ENCODE measurements around the gene HOXA9.

DNA sequence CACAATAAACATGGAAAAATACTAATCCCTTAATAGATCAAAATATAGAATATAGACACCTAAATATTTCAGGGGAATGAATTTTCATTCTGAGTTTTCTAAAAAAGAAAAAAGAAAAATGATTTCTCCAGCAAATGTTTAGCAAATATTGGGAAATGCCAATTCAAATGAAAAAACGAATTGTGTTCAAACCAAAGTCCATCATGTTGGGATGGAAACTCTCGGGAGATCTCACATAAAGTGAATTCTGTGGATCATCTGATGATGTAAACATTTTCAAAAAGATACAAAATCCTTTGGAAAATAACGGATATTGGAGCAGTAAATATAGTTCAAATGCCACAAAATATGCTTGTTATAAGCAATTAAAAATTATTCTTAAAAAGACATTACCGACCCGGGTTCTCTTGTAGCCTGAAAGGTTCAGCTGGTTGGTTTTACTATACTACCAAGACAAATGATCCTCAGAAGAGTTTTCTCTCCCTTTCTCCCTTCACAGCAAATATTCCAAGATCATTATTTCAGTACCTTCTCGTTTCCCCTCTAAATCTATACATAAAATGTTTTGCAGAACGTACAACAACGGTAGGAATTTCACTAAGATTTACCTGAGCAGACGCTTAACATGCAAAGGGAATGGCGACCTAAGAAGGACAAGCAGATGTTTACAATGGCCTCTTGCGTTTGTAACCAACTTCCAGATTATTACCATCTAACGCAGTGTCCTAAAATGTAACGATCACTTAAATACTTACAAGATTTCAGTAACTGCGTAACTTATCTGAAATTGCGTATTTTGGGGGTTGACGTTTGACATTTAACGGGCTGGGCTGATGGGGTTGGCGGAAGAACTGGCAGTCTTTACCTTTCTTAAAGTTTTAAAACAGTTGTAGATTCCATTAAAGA lies 32.1 kb upstream of the HOXA9 start:
- TF ChIP-seq, protein P1, sequence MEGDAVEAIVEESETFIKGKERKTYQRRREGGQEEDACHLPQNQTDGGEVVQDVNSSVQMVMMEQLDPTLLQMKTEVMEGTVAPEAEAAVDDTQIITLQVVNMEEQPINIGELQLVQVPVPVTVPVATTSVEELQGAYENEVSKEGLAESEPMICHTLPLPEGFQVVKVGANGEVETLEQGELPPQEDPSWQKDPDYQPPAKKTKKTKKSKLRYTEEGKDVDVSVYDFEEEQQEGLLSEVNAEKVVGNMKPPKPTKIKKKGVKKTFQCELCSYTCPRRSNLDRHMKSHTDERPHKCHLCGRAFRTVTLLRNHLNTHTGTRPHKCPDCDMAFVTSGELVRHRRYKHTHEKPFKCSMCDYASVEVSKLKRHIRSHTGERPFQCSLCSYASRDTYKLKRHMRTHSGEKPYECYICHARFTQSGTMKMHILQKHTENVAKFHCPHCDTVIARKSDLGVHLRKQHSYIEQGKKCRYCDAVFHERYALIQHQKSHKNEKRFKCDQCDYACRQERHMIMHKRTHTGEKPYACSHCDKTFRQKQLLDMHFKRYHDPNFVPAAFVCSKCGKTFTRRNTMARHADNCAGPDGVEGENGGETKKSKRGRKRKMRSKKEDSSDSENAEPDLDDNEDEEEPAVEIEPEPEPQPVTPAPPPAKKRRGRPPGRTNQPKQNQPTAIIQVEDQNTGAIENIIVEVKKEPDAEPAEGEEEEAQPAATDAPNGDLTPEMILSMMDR (IDR thresholded peaks at IDR 0.05), result no peak
- TF ChIP-seq POLR2A (IDR thresholded peaks at IDR 0.05) (no peak), POLR2AphosphoS5 (IDR thresholded peaks at IDR 0.05) (no peak)
